ENCODE measurements around the gene DVL3.

DVL3 gene

DNA sequence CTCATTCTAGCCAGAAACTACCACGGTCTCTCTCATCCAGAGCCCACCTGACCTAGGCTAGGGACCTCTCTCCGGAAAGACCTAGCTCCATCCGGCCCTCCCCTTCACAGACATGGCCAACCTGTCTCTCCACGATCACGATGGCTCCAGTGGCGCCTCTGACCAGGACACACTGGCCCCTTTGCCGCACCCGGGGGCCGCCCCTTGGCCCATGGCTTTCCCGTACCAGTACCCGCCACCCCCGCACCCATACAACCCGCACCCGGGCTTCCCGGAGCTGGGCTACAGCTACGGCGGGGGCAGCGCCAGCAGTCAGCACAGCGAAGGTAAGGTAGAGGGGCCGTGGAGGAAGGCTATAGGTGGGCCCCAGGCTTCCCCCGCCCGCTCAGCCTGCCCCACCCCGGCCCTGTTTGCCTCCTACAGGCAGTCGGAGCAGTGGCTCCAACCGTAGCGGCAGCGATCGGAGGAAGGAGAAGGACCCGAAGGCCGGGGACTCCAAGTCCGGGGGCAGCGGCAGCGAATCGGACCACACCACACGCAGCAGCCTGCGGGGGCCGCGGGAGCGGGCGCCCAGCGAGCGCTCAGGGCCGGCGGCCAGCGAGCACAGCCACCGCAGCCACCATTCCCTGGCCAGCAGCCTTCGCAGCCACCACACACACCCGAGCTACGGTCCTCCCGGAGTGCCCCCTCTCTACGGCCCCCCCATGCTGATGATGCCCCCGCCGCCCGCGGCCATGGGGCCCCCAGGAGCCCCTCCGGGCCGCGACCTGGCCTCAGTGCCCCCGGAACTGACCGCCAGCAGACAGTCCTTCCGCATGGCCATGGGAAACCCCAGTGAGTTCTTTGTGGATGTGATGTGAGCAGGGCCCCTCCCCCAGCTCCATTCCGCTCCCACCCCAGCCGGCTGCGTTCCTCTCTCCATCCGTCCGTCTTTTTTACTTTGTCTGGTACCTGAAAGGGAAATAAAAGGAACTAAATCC, 15.0 kb downstream of the DVL3 start:
- Histone ChIP-seq H3K36me3 (ENCODE audit: control insufficient read depth in 1 of 2, insufficient read depth in 2 of 2, low read length in 2 of 2) (peaks cover 53 to 73% of the 10 kb centered on the region in 2 donors), H3K4me3 (ENCODE audit: low read depth in 1 of 2, low read length in 2 of 2) (no peak overlapping the region), H3K27me3 (ENCODE audit: low read depth, low read length) (no peaks in the 10 kb centered on the region), H3K4me1 (ENCODE audit: control insufficient read depth in 1 of 2, insufficient read depth in 2 of 2, low read length in 2 of 2) (peaks cover 0 to 14% of the 10 kb centered on the region in 2 donors), H3K27ac (ENCODE audit: low read length) (no peak overlapping the region), H3K9me3 (ENCODE audit: control insufficient read depth in 1 of 2, low read length in 2 of 2) (no peaks in the 10 kb centered on the region)

DNA sequence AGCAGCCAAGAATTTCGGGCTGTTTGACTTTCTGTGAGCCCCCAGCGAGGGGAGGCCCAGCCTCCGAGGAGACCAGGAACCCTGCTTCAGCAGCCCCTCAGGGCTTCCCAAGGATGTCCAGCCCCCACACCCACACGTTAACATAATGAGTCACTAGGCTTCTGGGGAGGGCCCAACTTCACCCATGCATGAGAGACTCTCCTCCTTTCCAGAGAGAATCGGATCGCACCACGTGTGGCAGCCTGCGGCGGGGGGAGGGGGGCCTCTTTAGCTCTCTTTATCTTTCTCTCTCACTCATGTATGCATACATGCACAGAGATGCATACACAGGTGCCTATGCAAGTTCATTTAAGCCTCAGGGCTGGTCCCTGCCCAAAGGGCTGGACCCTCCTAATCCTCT, 16.4 kb downstream of the DVL3 start:
- H3K4me3 ChIP-seq (ENCODE audit: low read depth in 1 of 2, low read length in 2 of 2) = no peak overlapping the region
- H3K9me3 ChIP-seq (ENCODE audit: control insufficient read depth in 1 of 2, low read length in 2 of 2) = no peaks in the 10 kb centered on the region
- H3K4me1 ChIP-seq (ENCODE audit: control insufficient read depth in 1 of 2, insufficient read depth in 2 of 2, low read length in 2 of 2) = peaks cover 8 to 26% of the 10 kb centered on the region in 2 donors
- H3K27me3 ChIP-seq (ENCODE audit: low read depth, low read length) = no peaks in the 10 kb centered on the region
- H3K36me3 ChIP-seq (ENCODE audit: control insufficient read depth in 1 of 2, insufficient read depth in 2 of 2, low read length in 2 of 2) = peaks cover 40 to 64% of the 10 kb centered on the region in 2 donors
- no peak overlapping the region for H3K27ac ChIP-seq (ENCODE audit: low read length)

DNA sequence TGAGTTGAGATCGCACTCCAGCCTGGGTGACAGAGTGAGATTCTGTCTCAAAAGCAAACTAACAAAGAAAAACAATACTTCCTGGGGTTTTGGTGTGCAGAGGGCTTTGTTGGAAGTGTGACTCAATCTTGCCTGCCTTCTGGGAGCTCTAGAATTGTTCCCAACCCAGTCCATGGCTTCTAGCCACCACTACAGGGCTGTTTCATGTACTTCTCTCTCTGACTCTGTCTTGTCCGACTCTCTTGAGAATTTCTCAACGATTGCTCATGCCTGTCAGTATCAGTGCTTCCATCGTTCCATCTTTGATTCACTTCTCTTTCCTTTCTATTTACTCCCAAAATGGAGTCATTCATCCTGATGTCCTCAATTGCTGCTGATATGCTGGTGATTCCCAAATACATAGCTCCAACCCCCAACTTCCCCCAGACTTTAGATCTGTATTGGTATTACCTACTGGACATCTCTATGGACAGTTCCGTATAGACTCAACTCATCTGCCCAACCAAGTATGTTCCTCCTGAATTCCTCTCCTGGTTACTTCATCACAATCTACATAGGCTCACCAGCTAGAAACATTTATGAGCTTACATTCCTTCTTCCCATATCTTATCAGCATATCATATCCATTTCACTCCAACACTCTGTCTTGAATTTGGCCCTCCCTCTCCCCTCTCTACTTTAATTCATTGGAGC, 17.6 kb downstream of the DVL3 start:
- peaks cover 27 to 61% of the 10 kb centered on the region in 2 donors for H3K36me3 ChIP-seq (ENCODE audit: control insufficient read depth in 1 of 2, insufficient read depth in 2 of 2, low read length in 2 of 2)
- peaks cover 15 to 38% of the 10 kb centered on the region in 2 donors for H3K4me1 ChIP-seq (ENCODE audit: control insufficient read depth in 1 of 2, insufficient read depth in 2 of 2, low read length in 2 of 2)
- no peak overlapping the region for H3K4me3 ChIP-seq (ENCODE audit: low read depth in 1 of 2, low read length in 2 of 2)
- no peak overlapping the region for H3K27ac ChIP-seq (ENCODE audit: low read length)
- no peaks in the 10 kb centered on the region for H3K9me3 ChIP-seq (ENCODE audit: control insufficient read depth in 1 of 2, low read length in 2 of 2)
- H3K27me3 ChIP-seq (ENCODE audit: low read depth, low read length) = no peaks in the 10 kb centered on the region

DNA sequence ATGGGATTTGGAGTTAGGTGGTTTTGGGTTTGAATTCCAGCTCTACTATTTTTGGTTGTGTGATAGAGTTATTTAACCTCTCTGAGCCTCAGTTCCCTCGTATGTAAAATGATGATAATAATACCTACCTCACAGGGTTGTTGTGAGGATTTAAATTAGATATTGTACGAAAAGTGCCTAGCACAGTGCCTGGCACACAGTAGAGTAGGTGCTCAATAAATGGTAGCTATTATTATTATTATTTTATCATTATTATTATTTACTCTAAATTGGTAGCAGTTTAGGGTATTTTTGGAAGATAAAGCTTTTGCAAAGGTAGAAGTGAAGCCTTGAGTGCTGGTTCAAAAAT, 18.2 kb downstream of the DVL3 start:
- Histone ChIP-seq H3K27ac (ENCODE audit: low read length) (no peak overlapping the region), H3K27me3 (ENCODE audit: low read depth, low read length) (no peaks in the 10 kb centered on the region), H3K9me3 (ENCODE audit: control insufficient read depth in 1 of 2, low read length in 2 of 2) (no peaks in the 10 kb centered on the region), H3K36me3 (ENCODE audit: control insufficient read depth in 1 of 2, insufficient read depth in 2 of 2, low read length in 2 of 2) (peaks cover 27 to 61% of the 10 kb centered on the region in 2 donors), H3K4me3 (ENCODE audit: low read depth in 1 of 2, low read length in 2 of 2) (no peak overlapping the region), H3K4me1 (ENCODE audit: control insufficient read depth in 1 of 2, insufficient read depth in 2 of 2, low read length in 2 of 2) (peaks cover 15 to 43% of the 10 kb centered on the region in 2 donors)

DNA sequence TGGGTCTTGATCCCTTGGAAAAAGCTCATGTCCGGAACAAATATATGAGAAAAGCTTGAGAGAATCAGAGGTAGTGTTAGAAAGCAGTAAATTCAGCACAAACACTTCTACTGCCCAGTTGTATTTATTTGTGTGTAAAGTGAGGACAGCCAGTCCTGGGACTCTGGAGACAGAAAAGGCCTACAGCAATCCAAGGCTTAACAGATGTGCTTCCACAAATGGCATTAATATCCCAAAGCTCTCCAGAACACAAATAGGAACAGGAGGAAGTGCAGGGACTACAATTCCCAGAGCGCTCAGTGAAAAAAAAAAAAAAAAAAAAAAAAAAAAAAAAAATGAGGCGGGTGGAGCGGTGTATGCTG, 19.1 kb downstream of the DVL3 start:
- H3K4me3 ChIP-seq (ENCODE audit: low read depth in 1 of 2, low read length in 2 of 2) = no peak overlapping the region
- H3K36me3 ChIP-seq (ENCODE audit: control insufficient read depth in 1 of 2, insufficient read depth in 2 of 2, low read length in 2 of 2) = peaks cover 27 to 62% of the 10 kb centered on the region in 2 donors
- peaks cover 15 to 38% of the 10 kb centered on the region in 2 donors for H3K4me1 ChIP-seq (ENCODE audit: control insufficient read depth in 1 of 2, insufficient read depth in 2 of 2, low read length in 2 of 2)
- H3K9me3 ChIP-seq (ENCODE audit: control insufficient read depth in 1 of 2, low read length in 2 of 2) = no peaks in the 10 kb centered on the region
- no peaks in the 10 kb centered on the region for H3K27me3 ChIP-seq (ENCODE audit: low read depth, low read length)
- peak overlapping the region; percentile 28 for H3K27ac ChIP-seq (ENCODE audit: low read length)

DNA sequence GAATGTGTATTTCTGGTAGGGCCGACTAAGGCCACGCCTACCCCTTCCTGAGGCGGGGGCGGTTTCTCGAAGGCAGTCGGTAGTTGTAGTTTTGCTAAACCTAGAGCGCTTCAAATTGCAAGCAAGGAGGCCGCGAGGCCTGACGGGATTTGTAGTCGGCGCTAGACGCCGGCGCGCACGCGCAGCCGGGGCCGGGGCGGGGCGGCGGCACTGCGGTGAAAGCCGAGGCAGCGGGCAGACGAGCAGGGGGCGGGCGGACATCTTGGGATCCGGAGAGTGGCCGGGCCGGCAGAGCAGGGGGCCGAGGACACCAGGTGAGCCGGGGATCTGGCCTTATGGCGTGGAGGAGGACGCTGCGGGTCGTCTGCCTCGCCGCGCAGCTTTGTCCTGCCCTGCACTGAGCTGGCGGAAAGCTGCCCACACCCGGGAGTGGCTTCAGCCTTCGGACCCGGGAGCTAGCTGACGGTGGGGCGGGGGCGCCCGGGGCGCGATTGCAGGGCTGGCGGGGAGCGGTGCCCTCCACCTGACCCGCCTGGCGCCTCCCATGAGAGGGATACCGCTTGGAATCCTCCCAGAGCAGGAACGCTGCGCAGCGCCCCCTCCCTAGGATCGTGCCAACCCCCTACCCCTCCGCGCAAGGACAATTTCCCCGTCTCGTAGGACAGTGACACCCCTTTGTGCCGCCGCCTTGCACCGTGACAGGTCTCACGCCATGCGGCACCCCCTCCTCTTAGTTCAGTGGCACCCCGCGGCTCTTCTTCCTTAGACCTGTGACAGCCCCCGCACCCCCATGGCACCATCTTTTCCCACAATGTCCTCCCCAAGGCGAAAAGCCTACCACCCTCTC, 19.7 kb downstream of the DVL3 start, which contains the start of gene AP2M1:
AP2M1 (plus strand) TSS at position 210 of the 847 bp plus-strand sequence. CDS start 2,139 bp downstream, outside the sequence.
- Histone ChIP-seq H3K36me3 (ENCODE audit: control insufficient read depth in 1 of 2, insufficient read depth in 2 of 2, low read length in 2 of 2) (peaks cover 33 to 63% of the 10 kb centered on the region in 2 donors), H3K27ac (ENCODE audit: low read length) (peak within 1 kb of the TSS; percentile 95), H3K4me1 (ENCODE audit: control insufficient read depth in 1 of 2, insufficient read depth in 2 of 2, low read length in 2 of 2) (peaks cover 15 to 36% of the 10 kb centered on the region in 2 donors), H3K27me3 (ENCODE audit: low read depth, low read length) (no peaks in the 10 kb centered on the region), H3K4me3 (ENCODE audit: low read depth in 1 of 2, low read length in 2 of 2) (peak within 1 kb of the TSS; percentile 66 to 96), H3K9me3 (ENCODE audit: control insufficient read depth in 1 of 2, low read length in 2 of 2) (no peaks in the 10 kb centered on the region)

DNA sequence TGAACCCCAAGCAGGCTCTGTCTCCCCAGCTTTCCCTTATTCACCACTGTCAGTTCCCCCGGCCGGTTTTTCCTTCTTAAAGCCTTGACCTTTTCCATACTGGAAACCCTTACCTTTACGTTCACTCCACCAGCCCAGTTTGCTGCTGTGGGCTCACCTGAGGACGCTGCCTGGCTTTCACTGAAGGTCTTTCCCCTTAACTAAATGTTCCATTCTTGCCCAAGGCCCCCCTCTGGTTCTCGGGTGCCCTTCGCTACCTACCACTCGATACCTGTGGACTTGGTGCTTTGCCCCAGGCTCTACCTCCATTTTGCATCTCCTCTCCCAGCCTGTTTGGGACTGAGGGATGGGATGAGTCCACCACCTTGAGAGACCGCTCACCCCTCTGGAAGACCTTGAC, 20.3 kb downstream of the DVL3 start:
- H3K27me3 ChIP-seq (ENCODE audit: low read depth, low read length) = no peaks in the 10 kb centered on the region
- no peaks in the 10 kb centered on the region for H3K9me3 ChIP-seq (ENCODE audit: control insufficient read depth in 1 of 2, low read length in 2 of 2)
- H3K27ac ChIP-seq (ENCODE audit: low read length) = peak overlapping the region; percentile 95
- peaks cover 15 to 36% of the 10 kb centered on the region in 2 donors for H3K4me1 ChIP-seq (ENCODE audit: control insufficient read depth in 1 of 2, insufficient read depth in 2 of 2, low read length in 2 of 2)
- peak overlapping the region; percentile 66 to 96 for H3K4me3 ChIP-seq (ENCODE audit: low read depth in 1 of 2, low read length in 2 of 2)
- H3K36me3 ChIP-seq (ENCODE audit: control insufficient read depth in 1 of 2, insufficient read depth in 2 of 2, low read length in 2 of 2) = peaks cover 40 to 63% of the 10 kb centered on the region in 2 donors

DNA sequence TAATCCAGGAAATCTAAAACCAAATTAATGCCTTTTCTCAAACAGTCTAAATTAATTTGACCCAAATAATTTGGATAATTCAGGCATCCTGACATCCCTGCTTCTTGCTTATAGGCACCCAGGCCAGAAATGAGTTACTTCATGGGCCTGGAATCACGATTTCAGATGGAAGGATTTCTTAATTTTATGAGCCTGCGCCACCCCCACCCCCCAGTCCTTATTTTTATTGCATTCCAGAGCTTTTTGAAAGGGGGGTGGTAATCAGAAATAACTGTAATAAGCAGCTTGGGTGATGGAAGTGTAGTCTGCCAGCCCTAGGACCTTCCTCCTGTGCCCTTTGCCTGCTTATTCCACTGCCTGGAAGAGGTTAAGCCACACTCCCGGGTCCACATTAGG, 20.8 kb downstream of the DVL3 start:
- H3K27ac ChIP-seq (ENCODE audit: low read length) = peak overlapping the region; percentile 95
- peaks cover 15 to 36% of the 10 kb centered on the region in 2 donors for H3K4me1 ChIP-seq (ENCODE audit: control insufficient read depth in 1 of 2, insufficient read depth in 2 of 2, low read length in 2 of 2)
- no peaks in the 10 kb centered on the region for H3K27me3 ChIP-seq (ENCODE audit: low read depth, low read length)
- peak overlapping the region; percentile 66 to 96 for H3K4me3 ChIP-seq (ENCODE audit: low read depth in 1 of 2, low read length in 2 of 2)
- H3K9me3 ChIP-seq (ENCODE audit: control insufficient read depth in 1 of 2, low read length in 2 of 2) = no peaks in the 10 kb centered on the region
- peaks cover 41 to 63% of the 10 kb centered on the region in 2 donors for H3K36me3 ChIP-seq (ENCODE audit: control insufficient read depth in 1 of 2, insufficient read depth in 2 of 2, low read length in 2 of 2)

DNA sequence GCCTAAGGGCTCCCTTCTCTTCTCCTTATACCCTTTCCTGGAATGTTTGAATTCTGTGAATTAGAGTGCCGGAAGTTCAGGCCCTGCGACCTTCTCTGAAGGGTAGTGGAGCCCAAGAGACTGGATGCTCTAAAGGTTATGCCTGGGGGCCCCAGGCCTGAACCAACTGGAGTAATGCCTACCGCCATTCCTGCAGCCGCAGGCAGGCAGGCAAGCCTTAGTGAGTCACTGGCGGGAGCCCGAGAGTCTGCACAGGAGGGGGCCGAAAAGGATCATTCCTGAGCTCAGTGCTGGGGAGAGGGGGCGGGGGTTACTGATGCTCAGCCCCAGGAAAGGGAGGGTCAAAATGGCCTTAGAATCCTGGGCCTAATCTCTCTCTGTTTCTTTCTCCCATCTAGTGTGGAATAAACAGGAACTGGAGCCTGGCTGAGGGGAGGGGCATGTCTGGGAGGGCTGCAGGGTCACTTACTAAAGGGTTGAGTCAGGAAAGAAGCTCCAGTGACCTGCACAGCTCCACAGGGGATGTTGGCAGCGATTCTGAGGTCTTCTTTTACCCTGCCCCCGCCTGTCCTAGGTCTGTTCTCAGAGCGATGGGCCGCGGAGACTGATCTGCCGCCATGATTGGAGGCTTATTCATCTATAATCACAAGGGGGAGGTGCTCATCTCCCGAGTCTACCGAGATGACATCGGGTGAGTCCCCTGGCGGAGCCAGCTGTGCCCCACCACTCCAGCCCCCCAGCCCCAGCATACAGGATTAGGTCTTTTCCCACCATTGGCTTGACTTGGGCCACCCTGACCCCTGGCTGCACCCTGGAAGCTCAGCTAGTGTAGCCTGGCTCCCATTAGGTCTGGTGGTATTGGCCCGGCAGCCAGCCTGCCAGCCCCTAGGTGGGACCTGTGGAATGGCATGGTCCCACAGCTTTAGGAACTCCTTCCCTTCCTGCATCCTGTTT, 21.5 kb downstream of the DVL3 start:
- no peaks in the 10 kb centered on the region for H3K27me3 ChIP-seq (ENCODE audit: low read depth, low read length)
- H3K36me3 ChIP-seq (ENCODE audit: control insufficient read depth in 1 of 2, insufficient read depth in 2 of 2, low read length in 2 of 2) = peaks cover 43 to 63% of the 10 kb centered on the region in 2 donors
- H3K9me3 ChIP-seq (ENCODE audit: control insufficient read depth in 1 of 2, low read length in 2 of 2) = no peaks in the 10 kb centered on the region
- H3K4me3 ChIP-seq (ENCODE audit: low read depth in 1 of 2, low read length in 2 of 2) = peak overlapping the region; percentile 66 to 96
- peaks cover 15 to 36% of the 10 kb centered on the region in 2 donors for H3K4me1 ChIP-seq (ENCODE audit: control insufficient read depth in 1 of 2, insufficient read depth in 2 of 2, low read length in 2 of 2)
- H3K27ac ChIP-seq (ENCODE audit: low read length) = peak overlapping the region; percentile 95

DNA sequence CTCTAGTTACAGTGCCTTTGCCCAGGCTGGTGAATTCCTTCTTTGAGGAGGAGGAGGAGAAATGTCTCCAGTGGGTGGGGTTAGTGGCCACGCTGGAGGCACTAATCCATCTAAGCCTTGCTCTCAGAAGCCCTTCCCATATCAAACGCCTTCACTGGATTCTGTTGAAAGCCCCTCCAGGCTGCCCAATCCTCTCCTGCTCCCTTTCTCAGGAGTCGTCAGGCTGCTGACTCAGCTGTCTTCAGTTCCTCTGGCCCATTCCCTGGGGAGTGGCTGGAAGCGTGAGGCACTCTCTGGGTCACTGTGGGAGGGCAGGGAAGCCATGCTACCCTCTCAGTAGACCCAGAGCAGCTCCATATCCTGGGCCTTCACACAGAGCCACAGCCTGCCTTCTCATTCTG, 22.2 kb downstream of the DVL3 start:
- H3K4me3 ChIP-seq (ENCODE audit: low read depth in 1 of 2, low read length in 2 of 2) = peak overlapping the region; percentile 66 to 96
- H3K4me1 ChIP-seq (ENCODE audit: control insufficient read depth in 1 of 2, insufficient read depth in 2 of 2, low read length in 2 of 2) = peaks cover 15 to 36% of the 10 kb centered on the region in 2 donors
- no peaks in the 10 kb centered on the region for H3K9me3 ChIP-seq (ENCODE audit: control insufficient read depth in 1 of 2, low read length in 2 of 2)
- peaks cover 45 to 63% of the 10 kb centered on the region in 2 donors for H3K36me3 ChIP-seq (ENCODE audit: control insufficient read depth in 1 of 2, insufficient read depth in 2 of 2, low read length in 2 of 2)
- H3K27me3 ChIP-seq (ENCODE audit: low read depth, low read length) = no peaks in the 10 kb centered on the region
- H3K27ac ChIP-seq (ENCODE audit: low read length) = peak overlapping the region; percentile 95

All from muscle layer of duodenum (tissue), 2 donors.